T1000 (cell line): ENCODE measurements around the gene SEMA5A.

Experiments
- DNase-seq: peaks from one replicate; lab custom pipeline; 2025; ENCODE audit warnings: mixed read lengths; lab: John Stamatoyannopoulos, UW

Gene SEMA5A

GRCh38 chr5:9009931-9010651 lies 535.8 kb downstream of the SEMA5A start:
- DNase-seq: no peak

GRCh38 chr5:8997542-8998070 lies 548.3 kb downstream of the SEMA5A start:
- DNase-seq: no peak

- no peak for DNase-seq
Observed at GRCh38 chr5:8993031-8993430, 552.8 kb downstream of the SEMA5A start.
